SK-MEL-5 (cell line): ENCODE results near the gene C4BPB. TPM values are rescaled to one million over a fixed set of nuclear protein-coding genes. Genes with fewer than 3 reads are reported as not detected.

Experiments
- DNase-seq: peaks from one replicate; pipeline ENCODE4 v3.0.0-alpha.2; 2016; ENCODE audit warnings: low read depth, low spot score
- in situ Hi-C: cut with HindIII; loops from 2 replicates; pipeline ENCODE4 v1.10.0; 2016; ENCODE audit warnings: low sequenced_read_pairs, high pct_unique_total_duplicates, low pct_unique_long_range_greater_than_20kb
- total RNA-seq: library from RNA; depleted of rRNA; stranded (reverse); fragments of >200 nt; shearing (Covaris generic); gene quantifications from 2 replicates; pipeline ENCODE4 v1.2.3, GENCODE V29; 2014

C4BPB gene
- total RNA-seq, 1 experiment from 2014 or later: not detected

GRCh38 chr1:207077012-207077411 lies 11.6 kb upstream of the C4BPB start:
- no peak for DNase-seq
- in situ Hi-C loops: no loop called here

GRCh38 chr1:207077470-207078377 lies 10.9 kb upstream of the C4BPB start:
- in situ Hi-C loops: no loop called here
- peak; percentile 86 for DNase-seq

DNA sequence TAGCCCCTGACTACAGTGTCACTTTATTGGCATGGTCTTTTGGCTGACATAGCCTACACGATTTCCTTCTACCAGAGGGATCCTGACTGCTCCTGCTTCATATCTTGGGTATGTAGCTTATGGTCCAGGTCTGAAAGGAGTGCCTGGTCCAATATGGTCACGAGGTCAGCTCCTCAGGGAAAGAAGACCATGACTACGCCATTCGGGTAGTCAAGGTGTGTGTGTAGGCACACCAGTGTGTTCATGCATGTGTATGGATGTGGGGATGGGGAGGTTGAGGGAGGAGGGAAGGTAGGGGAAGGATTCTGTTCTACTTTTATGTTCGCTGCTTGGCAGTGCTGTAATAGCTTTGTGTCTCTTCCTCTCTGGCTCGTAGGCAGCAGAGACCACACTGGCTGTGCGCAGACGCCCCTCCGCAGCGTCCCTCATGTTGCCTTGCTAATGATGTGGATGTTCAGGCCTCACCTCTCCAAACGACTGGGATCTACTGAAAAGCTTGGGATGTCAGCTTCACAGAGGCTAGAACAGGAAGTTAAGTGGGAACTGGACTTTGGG lies 10.0 kb upstream of the C4BPB start:
- in situ Hi-C loops: no loop called here
- DNase-seq: no peak

- in situ Hi-C loops: no loop called here
- no peak for DNase-seq
Observed at GRCh38 chr1:207079706-207080241, 8.9 kb upstream of the C4BPB start.

DNA sequence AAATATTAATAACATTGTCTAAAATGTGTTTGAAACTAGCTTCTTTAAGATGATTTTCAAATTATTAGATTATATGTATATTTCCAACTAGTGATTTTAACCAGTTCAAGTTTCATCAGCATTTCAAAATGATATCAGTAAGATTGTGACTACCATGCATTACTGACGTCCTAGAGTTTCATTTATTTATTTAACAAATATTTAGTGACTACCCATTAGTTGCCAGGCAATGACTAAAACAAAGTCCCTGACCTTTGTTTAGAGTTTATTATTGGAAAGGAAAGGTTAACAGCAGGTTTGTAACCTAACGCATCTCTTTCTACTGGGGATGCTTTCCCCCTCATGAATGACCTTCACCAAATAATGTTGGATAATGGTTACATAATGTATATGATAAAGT lies 7.6 kb upstream of the C4BPB start:
- DNase-seq: no peak

DNA sequence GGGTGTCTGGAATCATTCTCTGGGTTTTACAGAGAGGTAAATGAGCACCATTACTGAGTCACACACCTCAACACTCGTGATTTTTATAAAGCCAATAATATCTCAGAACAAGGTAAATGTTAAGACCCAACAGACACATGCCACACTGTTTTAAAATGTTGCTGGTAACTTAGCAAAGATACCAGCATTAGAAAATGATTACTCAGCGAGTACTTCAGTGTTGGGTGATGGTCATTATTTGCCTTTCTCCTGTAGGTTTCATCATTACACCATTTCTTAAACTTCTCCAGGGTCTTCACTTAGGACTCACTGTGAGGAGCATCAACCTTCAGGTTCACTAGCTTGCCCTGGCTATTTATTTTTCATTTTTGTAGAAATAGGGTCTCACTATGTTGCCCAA lies 6.9 kb upstream of the C4BPB start:
- in situ Hi-C loops: no loop called here
- DNase-seq: no peak

More for the DNA sequence above, 7.6 kb upstream of the C4BPB start:
- in situ Hi-C loops: no loop called here

GRCh38 chr1:207084232-207084631 lies 4.4 kb upstream of the C4BPB start:
- no peak for DNase-seq
- in situ Hi-C loops: no loop called here

GRCh38 chr1:207084701-207085180 lies 3.9 kb upstream of the C4BPB start:
- peak; percentile 80 for DNase-seq
- in situ Hi-C loops: no loop called here

DNA sequence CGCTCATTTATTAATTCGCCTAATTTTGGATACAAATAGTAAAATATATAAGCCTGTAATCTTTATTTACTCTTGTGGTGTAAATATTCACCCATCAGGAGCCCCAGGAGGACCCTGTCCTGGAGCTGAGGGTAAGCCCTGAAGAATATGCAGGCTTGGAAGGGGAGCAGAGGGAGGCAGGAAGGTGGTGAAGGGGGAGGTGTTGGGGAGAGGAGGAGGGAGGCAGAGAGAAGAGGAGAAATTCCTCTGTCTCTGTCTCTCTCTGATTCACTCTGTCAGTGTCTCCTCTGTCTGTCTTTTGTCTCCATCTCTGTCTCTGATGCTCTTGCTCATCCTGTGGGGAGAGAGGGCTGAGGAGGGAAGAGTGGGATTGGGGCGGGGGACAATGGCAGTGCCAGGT lies 2.8 kb upstream of the C4BPB start:
- DNase-seq: no peak
- in situ Hi-C loops: no loop called here

DNA sequence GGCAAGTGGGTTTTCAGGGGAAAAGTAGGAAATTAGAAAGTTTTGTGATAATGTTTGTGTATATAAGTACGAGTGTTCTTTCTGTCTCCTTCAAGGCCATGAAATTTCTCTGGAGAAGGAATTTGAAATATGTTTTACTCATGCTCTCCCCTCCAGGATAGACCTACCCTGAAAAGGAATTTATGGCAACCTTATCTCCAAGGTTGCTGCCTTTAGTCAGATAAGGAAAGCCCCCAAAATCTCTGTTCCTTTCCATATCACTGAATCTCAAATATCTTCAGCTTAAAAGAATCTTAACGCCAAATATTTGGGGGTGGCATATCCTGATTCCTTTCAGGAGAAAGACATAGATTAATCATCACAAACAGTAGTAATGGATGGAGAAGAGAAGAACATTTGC lies 499 bp upstream of the C4BPB start:
- DNase-seq: no peak
- in situ Hi-C loops: no loop called here

DNA sequence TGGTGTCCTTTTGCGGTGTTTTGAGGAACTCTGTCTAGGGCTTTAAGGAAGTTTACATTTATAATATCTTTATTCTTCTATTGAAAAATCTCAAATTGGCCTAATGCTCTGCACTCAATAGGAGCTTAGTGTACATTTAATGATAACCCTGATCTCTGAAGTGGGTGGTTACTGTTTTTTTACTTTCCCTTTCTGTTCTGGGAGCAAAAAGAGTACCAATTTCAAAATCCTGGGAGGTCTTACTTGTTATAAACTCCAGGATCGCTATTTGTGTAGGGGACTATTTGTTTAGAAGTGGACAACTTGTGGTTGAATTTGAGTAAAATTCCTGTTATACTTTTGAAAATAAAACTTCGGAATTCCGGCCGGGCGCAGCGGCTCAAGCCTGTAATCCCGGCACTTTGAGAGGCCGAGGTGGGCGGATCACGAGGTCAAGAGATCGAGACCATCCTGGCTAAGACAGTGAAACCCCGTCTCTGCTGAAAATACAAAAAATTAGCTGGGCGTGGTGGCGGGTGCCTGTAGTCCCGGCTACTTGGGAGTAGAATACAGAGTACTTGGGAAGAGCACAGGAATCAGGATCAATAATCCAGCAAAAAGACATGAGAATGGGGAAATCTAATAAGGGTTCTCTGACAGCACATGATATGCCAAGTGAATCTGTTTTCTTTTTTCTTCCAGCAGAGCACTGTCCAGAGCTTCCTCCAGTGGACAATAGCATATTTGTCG lies 1.1 kb downstream of the C4BPB start:
- no peak for DNase-seq
- in situ Hi-C loops: no loop called here

DNA sequence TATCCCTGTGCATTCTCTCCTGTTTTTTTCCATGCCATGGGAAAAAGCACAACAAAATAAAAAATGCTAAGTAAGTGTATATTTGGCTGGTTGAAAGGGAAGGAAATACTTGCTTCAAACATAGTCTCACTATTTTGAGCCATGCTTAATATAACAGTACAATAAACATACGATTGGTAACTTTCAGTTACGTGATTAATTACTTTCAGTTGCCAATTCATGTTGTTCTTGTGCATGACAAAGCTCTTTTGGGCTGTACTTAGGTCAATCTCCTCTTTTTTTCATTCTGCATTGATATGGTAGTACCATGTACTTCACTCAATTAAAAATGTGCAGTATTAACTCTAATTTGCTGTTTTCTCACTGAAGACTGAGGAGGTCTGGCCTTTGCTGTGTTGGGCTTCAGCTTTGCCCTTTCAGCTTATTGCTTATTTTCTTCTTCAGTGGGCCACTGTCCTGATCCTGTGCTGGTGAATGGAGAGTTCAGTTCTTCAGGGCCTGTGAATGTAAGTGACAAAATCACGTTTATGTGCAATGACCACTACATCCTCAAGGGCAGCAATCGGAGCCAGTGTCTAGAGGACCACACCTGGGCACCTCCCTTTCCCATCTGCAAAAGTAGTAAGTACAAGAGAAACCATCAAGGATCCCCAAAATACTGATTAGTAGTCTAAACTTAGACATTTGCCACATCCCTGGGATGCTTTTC lies 2.7 kb downstream of the C4BPB start:
- DNase-seq: no peak
- in situ Hi-C loops: no loop called here

- DNase-seq: no peak
Observed at GRCh38 chr1:207093944-207094343, 5.3 kb downstream of the C4BPB start.

GRCh38 chr1:207097871-207098324 lies 9.2 kb downstream of the C4BPB start:
- DNase-seq: no peak
- in situ Hi-C loops: no loop called here

More at GRCh38 chr1:207093944-207094343, 5.3 kb downstream of the C4BPB start:
- in situ Hi-C loops: no loop called here

GRCh38 chr1:207101720-207102119 lies 13.1 kb downstream of the C4BPB start:
- DNase-seq: no peak
- in situ Hi-C loops: loop anchor here (10.0 kb wide), 1 partner anchor 303 kb away; no protein-coding TSS in a partner anchor

DNA sequence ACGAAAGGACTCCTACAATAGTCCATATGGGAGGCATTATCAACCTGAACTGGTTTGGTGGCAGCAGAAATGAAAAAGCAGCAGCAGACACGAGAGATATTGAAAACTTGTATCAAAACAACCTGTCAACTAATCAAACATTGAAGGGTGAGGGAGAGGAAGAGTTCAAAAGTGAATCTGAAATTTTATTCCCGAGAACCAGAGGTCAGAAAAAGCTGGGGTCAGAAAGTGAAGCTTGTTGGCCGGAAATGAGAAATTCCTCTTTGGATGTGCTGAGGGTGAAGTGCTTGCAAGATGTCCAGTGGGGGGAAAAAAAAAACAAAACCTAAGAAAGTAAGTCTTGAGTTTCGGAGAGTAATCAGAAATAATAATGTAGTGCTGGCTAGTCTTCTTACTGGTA lies 13.5 kb downstream of the C4BPB start:
- in situ Hi-C loops: loop anchor here (10.0 kb wide), 1 partner anchor 303 kb away; no protein-coding TSS in a partner anchor
- no peak for DNase-seq

- DNase-seq: no peak
- in situ Hi-C loops: loop anchor here (10.0 kb wide), 1 partner anchor 302 kb away; no protein-coding TSS in a partner anchor
Observed at GRCh38 chr1:207102659-207103058, 14.0 kb downstream of the C4BPB start.
